Kidney (tissue), 14 donors: ENCODE data around the gene SH3RF2. TPM values are rescaled to one million over a fixed set of nuclear protein-coding genes. Genes with fewer than 3 reads are reported as not detected.

ENCODE experiments used
- DNase-seq, 5 donors: peaks; one replicate each; pipeline ENCODE4 v3.0.0-alpha.2; 2013 to 2020
- FAIRE-seq: peaks from 2 replicates; lab custom pipeline; 2012; peaks lifted over from hg19 to GRCh38; lab: Jason Lieb, UNC
- H3K27ac ChIP-seq, 2 donors: one replicate each; pipeline ENCODE4 v1.7.0; 2013; ENCODE audit warnings: low read depth in 2 of 2, low read length in 2 of 2, inconsistent platforms in 1 of 2
- H3K27me3 ChIP-seq: one replicate; pipeline ENCODE4 v1.7.1; 2013; ENCODE audit warnings: low read length, inconsistent platforms; ENCODE audit not compliant: control insufficient read depth, insufficient read depth
- H3K36me3 ChIP-seq, 3 donors: one replicate each; pipeline versions ENCODE4 v1.7.0 to v1.7.1; 2013; ENCODE audit warnings: low read length in 3 of 3, control low read depth in 1 of 3, inconsistent platforms in 1 of 3; ENCODE audit not compliant: insufficient read depth in 3 of 3, control insufficient read depth in 2 of 3
- H3K4me1 ChIP-seq, 3 donors: one replicate each; pipeline versions ENCODE4 v1.7.0 to v1.7.1; 2013; ENCODE audit warnings: low read length in 3 of 3, inconsistent platforms in 1 of 3, low read depth in 1 of 3; ENCODE audit not compliant: control insufficient read depth in 2 of 3, insufficient read depth in 2 of 3
- H3K4me3 ChIP-seq, 3 donors: one replicate each; pipeline versions ENCODE4 v1.7.0 to v1.8.1; 2013; ENCODE audit warnings: low read length in 3 of 3, control low read depth in 1 of 3, inconsistent platforms in 1 of 3
- H3K9ac ChIP-seq, 3 donors: one replicate each; pipeline versions ENCODE4 v1.7.0 to v1.7.1; 2013; ENCODE audit warnings: low read length in 3 of 3, control low read depth in 1 of 3, inconsistent platforms in 1 of 3
- H3K9me3 ChIP-seq, 3 donors: one replicate each; pipeline versions ENCODE4 v1.7.0 to v1.7.1; 2013; ENCODE audit warnings: low read length in 3 of 3, control low read depth in 1 of 3, inconsistent platforms in 1 of 3; ENCODE audit not compliant: control insufficient read depth in 2 of 3, insufficient read depth in 1 of 3
- intact Hi-C: fragments of 100-400 bp; cut with DNase I; formaldehyde crosslinking; loops from one replicate; pipeline ENCODE4 v1.11.1; 2022
- polyA plus RNA-seq: library from polyadenylated mRNA; stranded (reverse); fragments of 350-450 nt; fragmentation: Illumina TruSeq; extraction: RNeasy Lipid Tissue Mini Kit (QIAGEN cat#74804); gene quantifications from one replicate; pipeline ENCODE4 v1.2.3, GENCODE V29; 2014; ENCODE audit warnings: low read depth, low replicate concordance; ENCODE audit not compliant: insufficient read depth
- total RNA-seq: library from RNA; stranded (reverse); fragmentation: NEBNext Ultra II Directional; extraction: Animal tissue kit (Norgen Biotek cat#: 25700); gene quantifications from one replicate; pipeline ENCODE4 v1.2.1, GENCODE V29; 2021
- TF ChIP-seq, protein P1 (sequence below): IDR thresholded peaks from 3 replicates; pipeline ENCODE4 v1.5.1; 2012; ENCODE audit warnings: mild to moderate bottlenecking, moderate library complexity, borderline replicate concordance; ENCODE audit not compliant: insufficient read depth; ENCODE audit errors: extremely low read depth
- donor health status: control.
- donor health status: control.
- donor health status: control.
- donor health status: control.
- donor health status: control.
- donor health status: DM: yes; HTN: yes; CAD: no.
- donor health status: Normal renal cell carcinoma (clear cell type).

The SH3RF2 gene
- total and polyA plus RNA-seq, 2 donors from 2014 or later, result 1.3 to 4.9 TPM

DNA sequence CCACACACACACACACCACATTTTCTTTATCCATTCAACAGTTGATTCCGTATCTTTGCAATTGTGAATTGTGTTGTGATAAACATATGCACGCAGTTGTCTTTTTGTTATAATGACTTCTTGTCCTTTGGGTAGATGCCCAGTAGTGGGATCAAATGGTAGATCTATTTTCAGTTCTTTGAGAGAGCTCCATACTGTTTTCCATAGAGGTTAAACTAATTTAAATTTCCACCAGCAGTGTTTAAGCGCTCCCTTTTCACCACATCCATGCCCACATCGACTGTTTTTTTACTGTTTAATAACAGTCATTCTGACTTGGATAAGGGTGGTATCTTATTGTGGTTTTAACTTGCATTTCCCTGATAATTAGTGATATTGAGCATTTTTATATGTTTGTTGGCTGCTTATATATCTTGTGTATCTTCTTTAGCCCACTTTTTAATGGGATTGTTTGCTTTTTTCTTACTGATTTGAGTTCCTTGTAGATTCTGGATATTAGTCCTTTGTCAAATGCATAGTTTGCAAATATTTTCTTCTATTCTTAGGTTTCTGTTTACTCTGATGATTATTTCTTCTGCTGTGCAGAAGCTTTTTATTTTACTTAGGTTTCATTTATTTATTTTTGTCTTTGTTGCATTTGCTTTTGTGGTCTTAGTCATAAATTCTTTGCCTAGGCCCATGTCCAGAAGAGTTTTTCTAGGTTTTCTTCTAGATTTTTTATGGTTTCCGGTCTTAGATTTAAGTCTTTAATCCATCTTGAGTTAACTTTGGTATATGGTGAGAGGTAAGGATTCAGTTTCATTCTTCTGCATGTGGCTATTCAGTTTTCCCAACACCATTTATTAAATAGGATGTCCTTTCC is 82.4 kb downstream of the SH3RF2 start:
- FAIRE-seq (no peak), DNase-seq (no peak)
- TF ChIP-seq, protein P1, sequence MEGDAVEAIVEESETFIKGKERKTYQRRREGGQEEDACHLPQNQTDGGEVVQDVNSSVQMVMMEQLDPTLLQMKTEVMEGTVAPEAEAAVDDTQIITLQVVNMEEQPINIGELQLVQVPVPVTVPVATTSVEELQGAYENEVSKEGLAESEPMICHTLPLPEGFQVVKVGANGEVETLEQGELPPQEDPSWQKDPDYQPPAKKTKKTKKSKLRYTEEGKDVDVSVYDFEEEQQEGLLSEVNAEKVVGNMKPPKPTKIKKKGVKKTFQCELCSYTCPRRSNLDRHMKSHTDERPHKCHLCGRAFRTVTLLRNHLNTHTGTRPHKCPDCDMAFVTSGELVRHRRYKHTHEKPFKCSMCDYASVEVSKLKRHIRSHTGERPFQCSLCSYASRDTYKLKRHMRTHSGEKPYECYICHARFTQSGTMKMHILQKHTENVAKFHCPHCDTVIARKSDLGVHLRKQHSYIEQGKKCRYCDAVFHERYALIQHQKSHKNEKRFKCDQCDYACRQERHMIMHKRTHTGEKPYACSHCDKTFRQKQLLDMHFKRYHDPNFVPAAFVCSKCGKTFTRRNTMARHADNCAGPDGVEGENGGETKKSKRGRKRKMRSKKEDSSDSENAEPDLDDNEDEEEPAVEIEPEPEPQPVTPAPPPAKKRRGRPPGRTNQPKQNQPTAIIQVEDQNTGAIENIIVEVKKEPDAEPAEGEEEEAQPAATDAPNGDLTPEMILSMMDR, result no peak
- H3K27me3 ChIP-seq, result no peaks in the 10 kb centered on the region
- no peaks in the 10 kb centered on the region for H3K4me1 ChIP-seq
- H3K27ac ChIP-seq, result no peak overlapping the region
- H3K4me3 ChIP-seq, result no peak overlapping the region
- no peaks in the 10 kb centered on the region for H3K9me3 ChIP-seq
- H3K36me3 ChIP-seq, result no peaks in the 10 kb centered on the region
- no peak overlapping the region for H3K9ac ChIP-seq
- intact Hi-C loops, result no loop called here

DNA sequence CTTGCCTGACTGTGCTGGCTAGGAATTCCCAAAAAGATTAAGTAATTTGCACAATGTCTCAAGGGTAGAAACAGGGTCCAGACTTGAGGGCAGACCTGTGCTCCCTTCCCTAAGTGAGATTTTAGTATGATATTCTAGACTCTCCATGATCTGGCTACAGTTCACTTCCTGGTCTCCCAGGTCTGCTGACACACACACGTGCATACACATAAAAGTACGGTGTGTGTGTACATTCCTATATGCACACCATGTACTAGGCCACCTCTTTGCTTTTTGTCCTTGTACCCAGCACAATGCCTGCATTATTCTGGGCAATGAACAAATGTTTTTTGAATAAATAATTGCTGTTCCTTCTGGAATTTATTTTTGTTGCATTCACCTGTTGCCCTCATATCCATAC is 83.7 kb downstream of the SH3RF2 start:
- Histone ChIP-seq H3K9me3 (no peaks in the 10 kb centered on the region), H3K27me3 (no peaks in the 10 kb centered on the region), H3K4me1 (no peaks in the 10 kb centered on the region), H3K36me3 (no peaks in the 10 kb centered on the region), H3K27ac (no peak overlapping the region), H3K4me3 (no peak overlapping the region), H3K9ac (no peak overlapping the region)
- intact Hi-C loops, result no loop called here
- FAIRE-seq (no peak), DNase-seq (no peak)
- TF ChIP-seq, protein P1, result no peak

DNA sequence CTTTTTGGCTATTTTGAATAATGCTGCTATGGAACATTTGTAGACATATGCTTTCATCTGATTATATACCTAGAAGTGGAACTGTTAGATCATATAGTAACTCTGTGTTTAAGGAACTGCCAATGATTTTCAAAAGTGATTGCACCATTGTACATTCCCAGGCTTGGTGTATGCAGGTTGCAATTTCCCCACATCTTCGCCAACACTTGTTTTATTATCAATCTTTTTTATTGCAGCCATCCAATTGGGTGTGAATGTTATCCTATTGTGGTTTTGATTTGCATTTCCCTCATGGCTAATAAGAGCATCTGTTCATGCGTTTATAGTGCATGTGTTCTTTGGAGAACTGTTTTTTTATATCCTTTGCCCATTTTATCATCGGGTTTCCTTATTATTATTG is 87.7 kb downstream of the SH3RF2 start:
- Histone ChIP-seq H3K27ac (no peak overlapping the region), H3K27me3 (no peaks in the 10 kb centered on the region), H3K9me3 (no peaks in the 10 kb centered on the region), H3K4me3 (no peak overlapping the region), H3K36me3 (no peaks in the 10 kb centered on the region), H3K9ac (no peak overlapping the region), H3K4me1 (peaks cover 0 to 3% (median 0%) of the 10 kb centered on the region in 3 donors)
- DNase-seq, result no peak
- intact Hi-C loops, result no loop called here
- TF ChIP-seq, protein P1, result no peak
- no peak for FAIRE-seq
